Limb (tissue), 2 donors: Measurements from ENCODE around the gene EXOSC2.

Experiments used
- DNase-seq, 2 donors: peaks; one replicate each; pipeline ENCODE4 v3.0.0-alpha.2; 2016; ENCODE audit errors: extremely low spot score in 2 of 2

EXOSC2 gene

GRCh38 chr9:130736834-130737233 is 43.3 kb downstream of the EXOSC2 start:
- no peak for DNase-seq

GRCh38 chr9:130738281-130738680 is 44.7 kb downstream of the EXOSC2 start:
- no peak for DNase-seq

- DNase-seq: no peak
Measured at GRCh38 chr9:130739081-130739480, 45.5 kb downstream of the EXOSC2 start.

GRCh38 chr9:130740218-130741023 is 46.8 kb downstream of the EXOSC2 start:
- no peak for DNase-seq

- DNase-seq: no peak
Measured at GRCh38 chr9:130741024-130741305, 47.4 kb downstream of the EXOSC2 start.

GRCh38 chr9:130741831-130742449 is 48.4 kb downstream of the EXOSC2 start:
- no peak for DNase-seq

GRCh38 chr9:130743656-130744055 is 50.1 kb downstream of the EXOSC2 start:
- DNase-seq: no peak

- no peak for DNase-seq
Measured at GRCh38 chr9:130745210-130745800, 51.7 kb downstream of the EXOSC2 start.

GRCh38 chr9:130745829-130746228 is 52.2 kb downstream of the EXOSC2 start:
- DNase-seq: no peak

GRCh38 chr9:130746434-130747212 is 53.0 kb downstream of the EXOSC2 start:
- DNase-seq: no peak

- DNase-seq: no peak
Measured at GRCh38 chr9:130751631-130752355, 58.2 kb downstream of the EXOSC2 start.
